CD4-positive, alpha-beta T cell (primary cell): ENCODE results near the gene GOLGA5. TPM values are rescaled to one million over a fixed set of nuclear protein-coding genes. Genes with fewer than 3 reads are reported as not detected.

Source experiments
- ATAC-seq: fragments of 200-7000 bp; cut with Tn5 transposase; one replicate; pipeline ENCODE4 v1.10.0; 2022; ENCODE audit warnings: mild to moderate bottlenecking; ENCODE audit not compliant: poor library complexity
- CTCF ChIA-PET: fragments of 350-600 bp; sonication (Branson Sonifier 250); formaldehyde crosslinking; loops from one replicate; lab custom pipeline; 2021; ENCODE audit warnings: antibody characterized with exemption, inconsistent platforms; lab: Charles Lee
- POLR2A ChIA-PET: fragments of 350-600 bp; sonication (Branson Sonifier 250); formaldehyde crosslinking; loops from one replicate; lab custom pipeline; 2021; ENCODE audit warnings: antibody characterized with exemption, inconsistent platforms; lab: Charles Lee
- DNase-seq, 14 experiments: peaks; one replicate each; pipeline ENCODE4 v3.0.0-alpha.2; 2013 to 2020; ENCODE audit warnings: mixed read lengths in 2 of 14
- H3K27ac ChIP-seq, 2 donors: one replicate each; pipeline versions ENCODE4 v1.5.1 to v1.7.0; 2013; ENCODE audit warnings: low read length in 2 of 2, low read depth in 1 of 2, mild to moderate bottlenecking in 1 of 2
- H3K27me3 ChIP-seq, 2 experiments: 1 replicate in 1 of 2; 2 replicates in 1 of 2; pipeline versions ENCODE4 v1.6.1 to v1.7.0; 2013; ENCODE audit warnings: low read length in 2 of 2, control low read depth in 1 of 2, mild to moderate bottlenecking in 1 of 2, moderate library complexity in 1 of 2; ENCODE audit not compliant: insufficient read depth in 2 of 2, control insufficient read depth in 1 of 2
- H3K36me3 ChIP-seq: one replicate; pipeline ENCODE4 v1.6.1; 2013; ENCODE audit warnings: low read length, control low read depth; ENCODE audit not compliant: insufficient read depth
- H3K4me1 ChIP-seq: one replicate; pipeline ENCODE4 v1.6.1; 2013; ENCODE audit warnings: low read length, control low read depth; ENCODE audit not compliant: insufficient read depth
- H3K4me3 ChIP-seq: one replicate; pipeline ENCODE4 v1.5.1; 2013; ENCODE audit warnings: mild to moderate bottlenecking, low read length, moderate library complexity
- H3K9me3 ChIP-seq, 2 experiments: 1 replicate in 1 of 2; 2 replicates in 1 of 2; pipeline versions ENCODE4 v1.6.1 to v1.7.0; 2013; ENCODE audit warnings: low read length in 2 of 2, mild to moderate bottlenecking in 2 of 2, control low read depth in 1 of 2, moderate library complexity in 1 of 2; ENCODE audit not compliant: control insufficient read depth in 1 of 2, insufficient read depth in 1 of 2
- H3K27ac Mint-ChIP-seq: one replicate; pipeline ENCODE4 v1.8.0; 2020; ENCODE audit warnings: mixed read lengths
- H3K27me3 Mint-ChIP-seq: one replicate; pipeline ENCODE4 v1.8.0; 2021; ENCODE audit warnings: mixed read lengths
- H3K36me3 Mint-ChIP-seq: one replicate; pipeline ENCODE4 v1.8.0; 2021; ENCODE audit warnings: low read depth, mixed read lengths
- H3K4me1 Mint-ChIP-seq: one replicate; pipeline ENCODE4 v1.8.0; 2021; ENCODE audit warnings: low read depth, mixed read lengths
- H3K4me3 Mint-ChIP-seq: one replicate; pipeline ENCODE4 v1.8.0; 2020; ENCODE audit warnings: mild to moderate bottlenecking, mixed read lengths
- H3K9me3 Mint-ChIP-seq: one replicate; pipeline ENCODE4 v1.8.0; 2020; ENCODE audit warnings: mixed read lengths
- intact Hi-C, 2 experiments: fragments of 100-400 bp; cut with DNase I in 1 of 2; cut with micrococcal nuclease in 1 of 2; formaldehyde crosslinking; loops; one replicate each; pipeline versions ENCODE4 v1.15.1 to v1.9.0; 2023 to 2025; cut with DNase I, micrococcal nuclease
- total RNA-seq, 174 experiments: library from RNA in 2 of 174; stranded (reverse) in 2 of 174; gene quantifications; one replicate each; pipeline ENCODE4 v1.2.3 and lab custom pipeline; 2021 to 2026
- TF ChIP-seq, protein P1 (sequence below): fragments of 200-600 bp; IDR thresholded peaks from one replicate; pipeline ENCODE4 v1.8.0; 2022; ENCODE audit warnings: antibody characterized with exemption, mild to moderate bottlenecking

The GOLGA5 gene
- total RNA-seq, 2 experiments from 2014 or later: 5.2 to 6.8 TPM

GRCh38 chr14:92830902-92831301 lies 36.8 kb downstream of the GOLGA5 start:
- TF ChIP-seq, protein P1, sequence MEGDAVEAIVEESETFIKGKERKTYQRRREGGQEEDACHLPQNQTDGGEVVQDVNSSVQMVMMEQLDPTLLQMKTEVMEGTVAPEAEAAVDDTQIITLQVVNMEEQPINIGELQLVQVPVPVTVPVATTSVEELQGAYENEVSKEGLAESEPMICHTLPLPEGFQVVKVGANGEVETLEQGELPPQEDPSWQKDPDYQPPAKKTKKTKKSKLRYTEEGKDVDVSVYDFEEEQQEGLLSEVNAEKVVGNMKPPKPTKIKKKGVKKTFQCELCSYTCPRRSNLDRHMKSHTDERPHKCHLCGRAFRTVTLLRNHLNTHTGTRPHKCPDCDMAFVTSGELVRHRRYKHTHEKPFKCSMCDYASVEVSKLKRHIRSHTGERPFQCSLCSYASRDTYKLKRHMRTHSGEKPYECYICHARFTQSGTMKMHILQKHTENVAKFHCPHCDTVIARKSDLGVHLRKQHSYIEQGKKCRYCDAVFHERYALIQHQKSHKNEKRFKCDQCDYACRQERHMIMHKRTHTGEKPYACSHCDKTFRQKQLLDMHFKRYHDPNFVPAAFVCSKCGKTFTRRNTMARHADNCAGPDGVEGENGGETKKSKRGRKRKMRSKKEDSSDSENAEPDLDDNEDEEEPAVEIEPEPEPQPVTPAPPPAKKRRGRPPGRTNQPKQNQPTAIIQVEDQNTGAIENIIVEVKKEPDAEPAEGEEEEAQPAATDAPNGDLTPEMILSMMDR: no peak
- peaks cover 84% of the 10 kb centered on the region for H3K36me3 ChIP-seq
- ChIA-PET POLR2A (no interaction called here), CTCF (no interaction called here)
- peaks cover 87% of the 10 kb centered on the region for H3K36me3 Mint-ChIP-seq
- no peak overlapping the region for H3K27ac Mint-ChIP-seq
- no peaks in the 10 kb centered on the region for H3K9me3 Mint-ChIP-seq
- H3K9me3 ChIP-seq: no peaks in the 10 kb centered on the region
- H3K4me3 Mint-ChIP-seq: no peak overlapping the region
- no peaks in the 10 kb centered on the region for H3K27me3 Mint-ChIP-seq
- no peaks in the 10 kb centered on the region for H3K4me1 ChIP-seq
- no peak for DNase-seq
- intact Hi-C loops: no loop called here
- H3K27me3 ChIP-seq: no peaks in the 10 kb centered on the region
- H3K4me1 Mint-ChIP-seq: no peaks in the 10 kb centered on the region
- H3K27ac ChIP-seq: no peak overlapping the region
- no peak for ATAC-seq
- no peak overlapping the region for H3K4me3 ChIP-seq

DNA sequence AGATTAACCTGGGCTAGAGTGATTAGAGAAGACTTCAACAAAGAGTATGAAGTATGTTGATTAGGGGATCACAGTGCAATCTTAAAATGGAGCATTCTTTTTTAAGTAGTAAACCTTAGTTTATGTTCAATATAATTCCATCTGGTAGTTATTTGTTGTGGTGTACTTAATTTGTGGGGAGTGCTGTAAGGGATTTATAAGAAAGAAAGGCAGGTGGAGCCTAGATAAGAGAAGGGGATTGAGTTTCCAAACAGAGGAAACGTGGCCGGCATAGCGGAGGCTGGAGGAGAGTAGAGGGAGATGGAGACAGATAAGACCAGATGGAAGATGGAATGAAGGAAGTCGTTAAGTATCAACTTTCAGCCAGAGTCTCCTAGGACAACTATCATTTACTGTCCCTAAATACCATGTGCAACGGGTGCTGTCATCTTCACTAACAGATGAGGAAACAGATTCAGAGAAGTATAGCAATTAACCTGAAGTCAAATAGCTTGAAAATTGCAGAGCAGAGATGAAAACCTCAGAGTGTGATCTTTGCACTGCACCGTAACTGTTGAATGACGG lies 38.1 kb downstream of the GOLGA5 start:
- Mint-ChIP-seq H3K4me3 (no peak overlapping the region), H3K9me3 (no peaks in the 10 kb centered on the region), H3K4me1 (no peaks in the 10 kb centered on the region), H3K27me3 (no peaks in the 10 kb centered on the region), H3K27ac (no peak overlapping the region), H3K36me3 (peaks cover 90% of the 10 kb centered on the region)
- TF ChIP-seq, protein P1: no peak
- H3K27me3 ChIP-seq: no peaks in the 10 kb centered on the region
- no peaks in the 10 kb centered on the region for H3K9me3 ChIP-seq
- no peaks in the 10 kb centered on the region for H3K4me1 ChIP-seq
- intact Hi-C loops: no loop called here
- H3K36me3 ChIP-seq: peaks cover 83% of the 10 kb centered on the region
- no peak overlapping the region for H3K4me3 ChIP-seq
- CTCF ChIA-PET: no interaction called here
- H3K27ac ChIP-seq: no peak overlapping the region
- POLR2A ChIA-PET: no interaction called here
- ATAC-seq (no peak), DNase-seq (no peak)

- no peaks in the 10 kb centered on the region for H3K27me3 ChIP-seq
- Mint-ChIP-seq H3K36me3 (peaks cover 57% of the 10 kb centered on the region), H3K27ac (no peak overlapping the region), H3K4me1 (peaks cover 4% of the 10 kb centered on the region), H3K27me3 (no peaks in the 10 kb centered on the region), H3K4me3 (no peak overlapping the region), H3K9me3 (no peaks in the 10 kb centered on the region)
- no peak overlapping the region for H3K4me3 ChIP-seq
- H3K36me3 ChIP-seq: peaks cover 44% of the 10 kb centered on the region
- TF ChIP-seq, protein P1: no peak
- POLR2A ChIA-PET: no interaction called here
- ATAC-seq (no peak), DNase-seq (no peak)
- intact Hi-C loops: no loop called here
- no peaks in the 10 kb centered on the region for H3K9me3 ChIP-seq
- peaks cover 7% of the 10 kb centered on the region for H3K4me1 ChIP-seq
- no peak overlapping the region for H3K27ac ChIP-seq
- CTCF ChIA-PET: no interaction called here
Measured at GRCh38 chr14:92841930-92842329, 47.8 kb downstream of the GOLGA5 start.
